Neural crest cell (in vitro differentiated cells): Measurements from ENCODE around the gene OLFML1. TPM values are rescaled to one million over a fixed set of nuclear protein-coding genes. Genes with fewer than 3 reads are reported as not detected.

Source experiments
- DNase-seq: peaks from one replicate; pipeline ENCODE4 v3.0.0; 2021; ENCODE audit warnings: low read depth, mixed read lengths, low spot score
- H3K27ac Mint-ChIP-seq: one replicate; pipeline ENCODE4 v1.8.0; 2021; ENCODE audit warnings: mild to moderate bottlenecking, mixed read lengths; ENCODE audit not compliant: unreplicated experiment
- H3K27me3 Mint-ChIP-seq: 2 replicates; pipeline ENCODE4 v1.8.0; 2021; ENCODE audit warnings: low read depth, mild to moderate bottlenecking, mixed read lengths
- H3K36me3 Mint-ChIP-seq: 2 replicates; pipeline ENCODE4 v1.8.0; 2021; ENCODE audit warnings: low read depth, mild to moderate bottlenecking, mixed read lengths
- H3K4me1 Mint-ChIP-seq: 2 replicates; pipeline ENCODE4 v1.8.0; 2021; ENCODE audit warnings: mixed read lengths
- H3K4me3 Mint-ChIP-seq: one replicate; pipeline ENCODE4 v1.8.0; 2021; ENCODE audit warnings: mild to moderate bottlenecking, mixed read lengths
- H3K9me3 Mint-ChIP-seq: 2 replicates; pipeline ENCODE4 v1.8.0; 2021; ENCODE audit warnings: mixed read lengths
- CTCF ChIP-seq: fragments of 200-600 bp; sonication (generic); conservative IDR thresholded peaks from 2 replicates; pipeline ENCODE4 v1.5.0; 2021; ENCODE audit warnings: antibody characterized with exemption, mild to moderate bottlenecking
- total RNA-seq: library from RNA; stranded (reverse); gene quantifications from 2 replicates; pipeline ENCODE4 v1.2.1, GENCODE V29; 2021

OLFML1 gene
- total RNA-seq, 1 donor from 2014 or later, result 0.84 TPM

GRCh38 chr11:7484131-7484530 lies 1.2 kb upstream of the OLFML1 start:
- no peak for TF ChIP-seq CTCF
- H3K4me3 Mint-ChIP-seq, result no peak overlapping the region
- no peak overlapping the region for H3K27ac Mint-ChIP-seq
- DNase-seq, result no peak
- H3K27me3 Mint-ChIP-seq, result no peaks in the 10 kb centered on the region
- no peaks in the 10 kb centered on the region for H3K36me3 Mint-ChIP-seq
- no peaks in the 10 kb centered on the region for H3K9me3 Mint-ChIP-seq
- no peaks in the 10 kb centered on the region for H3K4me1 Mint-ChIP-seq

GRCh38 chr11:7484645-7485044 lies 661 bp upstream of the OLFML1 start:
- TF ChIP-seq CTCF, result no peak
- H3K4me3 Mint-ChIP-seq, result no peak overlapping the region
- no peaks in the 10 kb centered on the region for H3K27me3 Mint-ChIP-seq
- no peak overlapping the region for H3K27ac Mint-ChIP-seq
- DNase-seq, result no peak
- no peaks in the 10 kb centered on the region for H3K4me1 Mint-ChIP-seq
- no peaks in the 10 kb centered on the region for H3K36me3 Mint-ChIP-seq
- no peaks in the 10 kb centered on the region for H3K9me3 Mint-ChIP-seq

- no peaks in the 10 kb centered on the region for H3K4me1 Mint-ChIP-seq
- no peak overlapping the region for H3K4me3 Mint-ChIP-seq
- no peak overlapping the region for H3K27ac Mint-ChIP-seq
- H3K36me3 Mint-ChIP-seq, result no peaks in the 10 kb centered on the region
- no peak for DNase-seq
- no peaks in the 10 kb centered on the region for H3K9me3 Mint-ChIP-seq
- H3K27me3 Mint-ChIP-seq, result no peaks in the 10 kb centered on the region
- TF ChIP-seq CTCF, result no peak
These were observed 933 bp downstream of the OLFML1 start for GRCh38 chr11:7486098-7486780.

GRCh38 chr11:7486781-7487140 lies 1.5 kb downstream of the OLFML1 start:
- TF ChIP-seq CTCF, result no peak
- Mint-ChIP-seq H3K27ac (no peak overlapping the region), H3K4me3 (no peak overlapping the region), H3K4me1 (no peaks in the 10 kb centered on the region), H3K36me3 (no peaks in the 10 kb centered on the region), H3K9me3 (no peaks in the 10 kb centered on the region), H3K27me3 (no peaks in the 10 kb centered on the region)
- no peak for DNase-seq

- no peak for TF ChIP-seq CTCF
- no peaks in the 10 kb centered on the region for H3K9me3 Mint-ChIP-seq
- H3K27ac Mint-ChIP-seq, result no peak overlapping the region
- no peak for DNase-seq
- no peaks in the 10 kb centered on the region for H3K4me1 Mint-ChIP-seq
- no peaks in the 10 kb centered on the region for H3K36me3 Mint-ChIP-seq
- H3K27me3 Mint-ChIP-seq, result no peaks in the 10 kb centered on the region
- no peak overlapping the region for H3K4me3 Mint-ChIP-seq
These were observed 2.1 kb downstream of the OLFML1 start for GRCh38 chr11:7487360-7487759.
